A549 (cell line): ENCODE measurements around the gene NLGN4Y. TPM values are rescaled to one million over a fixed set of nuclear protein-coding genes. Genes with fewer than 3 reads are reported as not detected.

Source experiments
- ATAC-seq, 2 experiments: fragments of 200-7000 bp in 1 of 2; fragments of >200 bp in 1 of 2; cut with Nextera tagmentation in 1 of 2; cut with Tn5 transposase in 1 of 2; 3 replicates each; pipeline versions ENCODE4 v1.8.0 to v1.9.1; 2018 to 2020; ENCODE audit warnings: mild to moderate bottlenecking in 1 of 2, moderate library complexity in 1 of 2
- CTCF ChIA-PET: fragments of 300-600 bp; sonication (Branson Sonifier 250); formaldehyde crosslinking; extraction: SDS; loops from one replicate; lab custom pipeline; 2021; ENCODE audit warnings: antibody characterized with exemption, inconsistent platforms; lab: Yijun Ruan, JAX
- POLR2A ChIA-PET: fragments of 350-600 bp; formaldehyde crosslinking; extraction: SDS; loops from one replicate; lab custom pipeline; 2021; ENCODE audit warnings: antibody characterized with exemption, inconsistent platforms; lab: Yijun Ruan, JAX
- DNase-seq, 2 experiments: peaks; one replicate each; pipeline versions ENCODE4 v3.0.0 to v3.0.0-alpha.2; 2011 to 2016; ENCODE audit warnings: low read depth in 1 of 2, low spot score in 1 of 2
- FAIRE-seq: peaks from 2 replicates; lab custom pipeline; 2011; peaks lifted over from hg19 to GRCh38; lab: Jason Lieb, UNC
- H3K27ac ChIP-seq, 2 experiments: fragments of >200 bp; sonication (Bioruptor Twin); formaldehyde crosslinking; 3 replicates each; pipeline ENCODE4 v1.5.1; 2016 to 2017
- H3K4me1 ChIP-seq: fragments of >200 bp; sonication (Bioruptor Twin); formaldehyde crosslinking; 3 replicates; pipeline ENCODE4 v1.6.1; 2016
- H3K4me2 ChIP-seq: fragments of >200 bp; sonication (Bioruptor Twin); formaldehyde crosslinking; 3 replicates; pipeline ENCODE4 v1.6.1; 2016
- H3K4me3 ChIP-seq: fragments of >200 bp; sonication (Bioruptor Twin); formaldehyde crosslinking; 3 replicates; pipeline ENCODE4 v1.5.1; 2016
- H3K9me3 ChIP-seq: fragments of >200 bp; sonication (Bioruptor Twin); formaldehyde crosslinking; 3 replicates; pipeline ENCODE4 v1.6.1; 2016
- CBX2 ChIP-seq: fragments of 200-600 bp; sonication (generic); IDR thresholded peaks from 2 replicates; pipeline ENCODE4 v1.6.1; 2016; ENCODE audit warnings: low read depth, mild to moderate bottlenecking, borderline replicate concordance
- CBX8 ChIP-seq: fragments of 200-600 bp; sonication (generic); IDR thresholded peaks from 2 replicates; pipeline ENCODE4 v1.6.1; 2016
- CEBPB ChIP-seq, 2 experiments: fragments of >200 bp in 1 of 2; sonication (Bioruptor Twin) in 1 of 2; formaldehyde crosslinking in 1 of 2; IDR thresholded peaks; 2 replicates each; pipeline ENCODE4 v1.6.1; 2012 to 2016
- CHD4 ChIP-seq: fragments of 200-600 bp; sonication (generic); IDR thresholded peaks from 2 replicates; pipeline ENCODE4 v1.6.1; 2016; ENCODE audit warnings: antibody characterized with exemption, mild to moderate bottlenecking, borderline replicate concordance
- EHMT2 ChIP-seq: fragments of 200-600 bp; sonication (generic); IDR thresholded peaks from 2 replicates; pipeline ENCODE4 v1.6.1; 2016; ENCODE audit warnings: antibody characterized with exemption, low read depth, mild to moderate bottlenecking, moderate library complexity
- EP300 ChIP-seq, 2 experiments: fragments of >200 bp; sonication (Bioruptor Twin); formaldehyde crosslinking; IDR thresholded peaks; 2 replicates in 1 of 2; 3 replicates in 1 of 2; pipeline ENCODE4 v1.6.1; 2016 to 2017
- GATA3 ChIP-seq: IDR thresholded peaks from 2 replicates; pipeline ENCODE4 v1.6.1; 2012; ENCODE audit warnings: borderline replicate concordance
- HOXA7 ChIP-seq: fragments of 250-450 bp; sonication (Bioruptor Pico); IDR thresholded peaks from 2 replicates; pipeline ENCODE4 v1.5.0; 2020; ENCODE audit warnings: mild to moderate bottlenecking, moderate library complexity
- JUN ChIP-seq, 2 experiments: fragments of >200 bp; sonication (Bioruptor Twin); formaldehyde crosslinking; IDR thresholded peaks; 2 replicates in 1 of 2; 3 replicates in 1 of 2; pipeline ENCODE4 v1.6.1; 2016 to 2017
- JUNB ChIP-seq: fragments of >200 bp; sonication (Bioruptor Twin); formaldehyde crosslinking; IDR thresholded peaks from 2 replicates; pipeline ENCODE4 v1.6.1; 2016
- KDM1A ChIP-seq: fragments of 200-600 bp; sonication (generic); IDR thresholded peaks from 2 replicates; pipeline ENCODE4 v1.6.1; 2016; ENCODE audit warnings: low read depth, mild to moderate bottlenecking
- MAFK ChIP-seq: fragments of 450-650 bp; IDR thresholded peaks from 2 replicates; pipeline ENCODE4 v1.6.1; 2014; ENCODE audit not compliant: partially characterized antibody
- NFE2L2 ChIP-seq: fragments of 150-350 bp; conservative IDR thresholded peaks from 2 replicates; pipeline ENCODE4 v1.6.1; 2014; ENCODE audit warnings: low read length
- NPAS2 ChIP-seq: fragments of 250-450 bp; sonication (Bioruptor Pico); IDR thresholded peaks from 2 replicates; pipeline ENCODE4 v1.8.0; 2022; ENCODE audit warnings: mild to moderate bottlenecking, moderate library complexity, borderline replicate concordance
- PHF8 ChIP-seq: fragments of 200-600 bp; sonication (generic); IDR thresholded peaks from 2 replicates; pipeline ENCODE4 v1.6.1; 2016; ENCODE audit warnings: low read depth, mild to moderate bottlenecking, antibody characterized with exemption, moderate library complexity, borderline replicate concordance
- POLR2A ChIP-seq: IDR thresholded peaks from 2 replicates; pipeline ENCODE4 v1.6.1; 2012; ENCODE audit warnings: mild to moderate bottlenecking, low read length
- POLR2AphosphoS2 ChIP-seq: conservative IDR thresholded peaks from 2 replicates; pipeline ENCODE4 v1.6.1; 2012; ENCODE audit warnings: low read length, improper control_type of control experiment, inconsistent platforms
- RARB ChIP-seq: fragments of 250-450 bp; sonication (Bioruptor Pico); IDR thresholded peaks from 2 replicates; pipeline ENCODE4 v1.8.0; 2021; ENCODE audit warnings: mild to moderate bottlenecking, moderate library complexity
- RCOR1 ChIP-seq: fragments of 150-350 bp; IDR thresholded peaks from 2 replicates; pipeline ENCODE4 v1.6.1; 2014; ENCODE audit warnings: antibody characterized with exemption, low read length, low read depth
- RNF2 ChIP-seq: fragments of 200-600 bp; sonication (generic); IDR thresholded peaks from 2 replicates; pipeline ENCODE4 v1.6.1; 2016; ENCODE audit warnings: low read depth, mild to moderate bottlenecking, antibody characterized with exemption, moderate library complexity, borderline replicate concordance
- SMC3 ChIP-seq: fragments of >200 bp; sonication (Bioruptor Twin); formaldehyde crosslinking; IDR thresholded peaks from 3 replicates; pipeline ENCODE4 v1.6.1; 2018; ENCODE audit warnings: inconsistent platforms
- SREBF2 ChIP-seq: fragments of 450-650 bp; IDR thresholded peaks from 2 replicates; pipeline ENCODE4 v1.6.1; 2014; ENCODE audit warnings: mild to moderate bottlenecking, moderate library complexity
- TFCP2L1 ChIP-seq: fragments of 250-450 bp; sonication (Bioruptor Pico); IDR thresholded peaks from 2 replicates; pipeline ENCODE4 v1.5.0; 2021; ENCODE audit warnings: mild to moderate bottlenecking
- ZNF302 ChIP-seq: fragments of 250-450 bp; sonication (Bioruptor Pico); IDR thresholded peaks from 2 replicates; pipeline ENCODE4 v1.9.0; 2021; ENCODE audit warnings: inconsistent platforms, mild to moderate bottlenecking, moderate library complexity
- WGBS: methylation state at CpG from one replicate; pipeline ENCODE4 v1.1.6; 2017; ENCODE audit errors: missing lambda C conversion rate; 5-methylcytosine and 5-hydroxymethylcytosine counted together
- polyA plus RNA-seq, 4 experiments: library from polyadenylated mRNA; depleted of rRNA in 3 of 4; stranded (reverse); fragments of >200 nt; fragmentation: RNase III in 1 of 4; extraction: RNeasy Plus Mini Kit Qiagen cat#74134 plus additional on column Dnase treatment in 1 of 4; gene quantifications; 2 replicates in 3 of 4; 3 replicates in 1 of 4; pipeline ENCODE4 v1.2.3, GENCODE V29; 2011 to 2017
- TF ChIP-seq, protein P1 (sequence below): fragments of >200 bp; sonication (Bioruptor Twin); formaldehyde crosslinking; IDR thresholded peaks from 3 replicates; pipeline ENCODE4 v1.6.1; 2016
- TF ChIP-seq, protein P2 (sequence below): IDR thresholded peaks from 2 replicates; pipeline ENCODE4 v1.6.1; 2012; ENCODE audit warnings: low read depth, borderline replicate concordance
- TF ChIP-seq, protein P3 (sequence below): IDR thresholded peaks from 2 replicates; pipeline ENCODE4 v1.6.1; 2012
- TF ChIP-seq, protein P4 (sequence below): fragments of 250-450 bp; sonication (Bioruptor Pico); IDR thresholded peaks from 2 replicates; pipeline ENCODE4 v1.5.0; 2021; ENCODE audit warnings: mild to moderate bottlenecking, moderate library complexity, borderline replicate concordance
- TF ChIP-seq, protein P5 (sequence below): IDR thresholded peaks from 2 replicates; pipeline ENCODE4 v1.6.1; 2012
- TF ChIP-seq, protein P6 (sequence below): fragments of 150-350 bp; IDR thresholded peaks from 2 replicates; pipeline ENCODE4 v1.6.1; 2014; ENCODE audit warnings: low read depth, mild to moderate bottlenecking, low read length

The NLGN4Y gene
- polyA plus RNA-seq, 2 of the 4 experiments (the other 2 are of a cell fraction) = 4.1 to 12.8 TPM

DNA sequence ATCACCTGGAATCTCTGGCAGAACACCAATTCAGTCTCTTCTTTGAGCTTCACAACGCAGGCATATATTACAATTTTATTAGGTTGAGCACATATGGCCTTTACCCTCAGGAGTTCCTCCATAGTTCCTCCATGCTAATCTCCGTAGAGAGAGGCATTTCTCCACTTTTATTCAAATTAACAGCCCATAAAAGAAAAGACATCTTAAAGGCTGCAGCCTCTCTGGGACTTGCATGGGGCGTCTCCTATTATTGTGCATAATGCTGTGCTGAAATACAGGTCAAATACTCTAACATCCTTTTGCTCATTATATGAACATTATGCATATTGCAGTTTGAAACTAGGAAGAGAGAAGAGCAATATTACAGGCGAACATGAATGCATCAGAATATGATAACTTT, 253.9 kb downstream of the NLGN4Y start:
- H3K9me3 ChIP-seq = no peaks in the 10 kb centered on the region
- 65% methylated on average over 4 of the region's 4 CpGs for WGBS
- ATAC-seq (no peak), FAIRE-seq (no peak), DNase-seq (no peak)
- no peaks in the 10 kb centered on the region for H3K4me1 ChIP-seq
- no peak overlapping the region for H3K4me3 ChIP-seq
- CTCF ChIA-PET = no interaction called here
- no peak overlapping the region for H3K27ac ChIP-seq
- no peak overlapping the region for H3K4me2 ChIP-seq
- no peak for TF ChIP-seq RNF2
- TF ChIP-seq, protein P1, sequence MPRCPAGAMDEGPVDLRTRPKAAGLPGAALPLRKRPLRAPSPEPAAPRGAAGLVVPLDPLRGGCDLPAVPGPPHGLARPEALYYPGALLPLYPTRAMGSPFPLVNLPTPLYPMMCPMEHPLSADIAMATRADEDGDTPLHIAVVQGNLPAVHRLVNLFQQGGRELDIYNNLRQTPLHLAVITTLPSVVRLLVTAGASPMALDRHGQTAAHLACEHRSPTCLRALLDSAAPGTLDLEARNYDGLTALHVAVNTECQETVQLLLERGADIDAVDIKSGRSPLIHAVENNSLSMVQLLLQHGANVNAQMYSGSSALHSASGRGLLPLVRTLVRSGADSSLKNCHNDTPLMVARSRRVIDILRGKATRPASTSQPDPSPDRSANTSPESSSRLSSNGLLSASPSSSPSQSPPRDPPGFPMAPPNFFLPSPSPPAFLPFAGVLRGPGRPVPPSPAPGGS = no peak
- TF ChIP-seq, protein P2, sequence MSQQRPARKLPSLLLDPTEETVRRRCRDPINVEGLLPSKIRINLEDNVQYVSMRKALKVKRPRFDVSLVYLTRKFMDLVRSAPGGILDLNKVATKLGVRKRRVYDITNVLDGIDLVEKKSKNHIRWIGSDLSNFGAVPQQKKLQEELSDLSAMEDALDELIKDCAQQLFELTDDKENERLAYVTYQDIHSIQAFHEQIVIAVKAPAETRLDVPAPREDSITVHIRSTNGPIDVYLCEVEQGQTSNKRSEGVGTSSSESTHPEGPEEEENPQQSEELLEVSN = no peak
- TF ChIP-seq GATA3 = no peak
- TF ChIP-seq CEBPB (IDR thresholded peaks at IDR 0.05) = no peak
- no peak for TF ChIP-seq EHMT2
- no peak for TF ChIP-seq TFCP2L1 (CRISPR knock-in tag)
- TF ChIP-seq, protein P3, sequence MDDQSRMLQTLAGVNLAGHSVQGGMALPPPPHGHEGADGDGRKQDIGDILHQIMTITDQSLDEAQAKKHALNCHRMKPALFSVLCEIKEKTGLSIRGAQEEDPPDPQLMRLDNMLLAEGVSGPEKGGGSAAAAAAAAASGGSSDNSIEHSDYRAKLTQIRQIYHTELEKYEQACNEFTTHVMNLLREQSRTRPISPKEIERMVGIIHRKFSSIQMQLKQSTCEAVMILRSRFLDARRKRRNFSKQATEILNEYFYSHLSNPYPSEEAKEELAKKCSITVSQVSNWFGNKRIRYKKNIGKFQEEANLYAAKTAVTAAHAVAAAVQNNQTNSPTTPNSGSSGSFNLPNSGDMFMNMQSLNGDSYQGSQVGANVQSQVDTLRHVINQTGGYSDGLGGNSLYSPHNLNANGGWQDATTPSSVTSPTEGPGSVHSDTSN = no peak
- TF ChIP-seq CHD4 = no peak
- no peak for TF ChIP-seq SREBF2
- TF ChIP-seq PHF8 = no peak
- TF ChIP-seq JUN (IDR thresholded peaks at IDR 0.05) = no peak
- TF ChIP-seq RCOR1 = no peak
- no peak for TF ChIP-seq EP300 (IDR thresholded peaks at IDR 0.05)
- TF ChIP-seq CBX2 = no peak
- TF ChIP-seq, protein P4, sequence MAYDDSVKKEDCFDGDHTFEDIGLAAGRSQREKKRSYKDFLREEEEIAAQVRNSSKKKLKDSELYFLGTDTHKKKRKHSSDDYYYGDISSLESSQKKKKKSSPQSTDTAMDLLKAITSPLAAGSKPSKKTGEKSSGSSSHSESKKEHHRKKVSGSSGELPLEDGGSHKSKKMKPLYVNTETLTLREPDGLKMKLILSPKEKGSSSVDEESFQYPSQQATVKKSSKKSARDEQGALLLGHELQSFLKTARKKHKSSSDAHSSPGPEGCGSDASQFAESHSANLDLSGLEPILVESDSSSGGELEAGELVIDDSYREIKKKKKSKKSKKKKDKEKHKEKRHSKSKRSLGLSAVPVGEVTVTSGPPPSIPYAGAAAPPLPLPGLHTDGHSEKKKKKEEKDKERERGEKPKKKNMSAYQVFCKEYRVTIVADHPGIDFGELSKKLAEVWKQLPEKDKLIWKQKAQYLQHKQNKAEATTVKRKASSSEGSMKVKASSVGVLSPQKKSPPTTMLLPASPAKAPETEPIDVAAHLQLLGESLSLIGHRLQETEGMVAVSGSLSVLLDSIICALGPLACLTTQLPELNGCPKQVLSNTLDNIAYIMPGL (CRISPR knock-in tag) = no peak
- no peak for TF ChIP-seq POLR2A
- TF ChIP-seq MAFK = no peak
- TF ChIP-seq POLR2AphosphoS2 = no peak
- TF ChIP-seq, protein P5, sequence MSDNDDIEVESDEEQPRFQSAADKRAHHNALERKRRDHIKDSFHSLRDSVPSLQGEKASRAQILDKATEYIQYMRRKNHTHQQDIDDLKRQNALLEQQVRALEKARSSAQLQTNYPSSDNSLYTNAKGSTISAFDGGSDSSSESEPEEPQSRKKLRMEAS = no peak
- POLR2A ChIA-PET = no interaction called here

DNA sequence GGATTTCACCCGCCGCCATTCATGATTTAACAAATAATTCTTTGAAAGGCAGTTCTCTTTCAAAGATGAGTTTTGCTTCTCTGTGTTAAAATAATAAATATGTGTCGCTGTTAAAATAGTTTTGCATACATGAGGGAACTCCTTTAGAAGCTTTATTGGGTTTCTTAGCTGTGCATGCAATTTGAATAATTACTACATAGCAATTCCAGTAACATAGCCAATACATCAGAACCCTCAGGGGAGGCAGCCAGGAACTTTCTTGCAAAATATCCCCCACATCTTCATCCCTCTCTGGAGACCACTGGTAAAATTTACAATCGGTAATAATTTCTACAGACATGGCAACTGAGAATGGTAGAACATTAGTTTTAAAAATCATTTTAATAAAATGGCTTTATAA, 268.8 kb downstream of the NLGN4Y start:
- WGBS = 95% methylated on average over 4 of the region's 4 CpGs
- Histone ChIP-seq H3K27ac (no peak overlapping the region), H3K4me2 (no peak overlapping the region), H3K9me3 (no peaks in the 10 kb centered on the region), H3K4me1 (peaks cover 5% of the 10 kb centered on the region; the same call in 2 of the 3 replicates), H3K4me3 (no peak overlapping the region)
- ATAC-seq (no peak), FAIRE-seq (no peak), DNase-seq (no peak)
- CTCF ChIA-PET = no interaction called here
- POLR2A ChIA-PET = no interaction called here
- TF ChIP-seq NPAS2 (CRISPR knock-in tag) (no peak), EHMT2 (no peak), SMC3 (no peak), KDM1A (no peak), NFE2L2 (no peak), ZNF302 (CRISPR knock-in tag) (no peak), GATA3 (no peak), HOXA7 (CRISPR knock-in tag) (no peak), RNF2 (no peak), CEBPB (IDR thresholded peaks at IDR 0.05) (no peak), RARB (CRISPR knock-in tag) (no peak), JUNB (no peak), CBX8 (no peak)
- TF ChIP-seq, protein P6, sequence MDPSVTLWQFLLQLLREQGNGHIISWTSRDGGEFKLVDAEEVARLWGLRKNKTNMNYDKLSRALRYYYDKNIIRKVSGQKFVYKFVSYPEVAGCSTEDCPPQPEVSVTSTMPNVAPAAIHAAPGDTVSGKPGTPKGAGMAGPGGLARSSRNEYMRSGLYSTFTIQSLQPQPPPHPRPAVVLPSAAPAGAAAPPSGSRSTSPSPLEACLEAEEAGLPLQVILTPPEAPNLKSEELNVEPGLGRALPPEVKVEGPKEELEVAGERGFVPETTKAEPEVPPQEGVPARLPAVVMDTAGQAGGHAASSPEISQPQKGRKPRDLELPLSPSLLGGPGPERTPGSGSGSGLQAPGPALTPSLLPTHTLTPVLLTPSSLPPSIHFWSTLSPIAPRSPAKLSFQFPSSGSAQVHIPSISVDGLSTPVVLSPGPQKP = no peak
- TF ChIP-seq, protein P4 (CRISPR knock-in tag) = no peak
- TF ChIP-seq, protein P3 = no peak
